B cell (primary cell): ENCODE data around the gene DCDC1. TPM values are rescaled to one million over a fixed set of nuclear protein-coding genes. Genes with fewer than 3 reads are reported as not detected.

ENCODE experiments used
- ATAC-seq: fragments of 200-7000 bp; cut with Tn5 transposase; one replicate; pipeline ENCODE4 v1.10.0; 2021; ENCODE audit warnings: low read depth, mild to moderate bottlenecking, moderate number of reproducible peaks, moderate library complexity
- CTCF ChIA-PET: fragments of 350-600 bp; sonication (Branson Sonifier 250); formaldehyde crosslinking; loops from one replicate; lab custom pipeline; 2021; ENCODE audit warnings: antibody characterized with exemption, inconsistent platforms; lab: Charles Lee
- POLR2A ChIA-PET: fragments of 350-600 bp; sonication (Branson Sonifier 250); formaldehyde crosslinking; loops from one replicate; lab custom pipeline; 2021; ENCODE audit warnings: antibody characterized with exemption; lab: Charles Lee
- DNase-seq: peaks from one replicate; pipeline ENCODE4 v3.0.0; 2013
- H2AFZ ChIP-seq: 2 replicates; pipeline ENCODE4 v1.6.1; 2012; ENCODE audit warnings: mild to moderate bottlenecking, low read depth, low read length; ENCODE audit not compliant: insufficient read depth, poor library complexity, severe bottlenecking
- H3K27ac ChIP-seq, 2 donors: 1 replicate in 1 of 2; 2 replicates in 1 of 2; pipeline ENCODE4 v1.5.1; 2012 to 2013; ENCODE audit warnings: low read length in 2 of 2, mild to moderate bottlenecking in 2 of 2, moderate library complexity in 1 of 2
- H3K27me3 ChIP-seq, 4 experiments: fragments of 200-600 bp in 1 of 4; sonication (generic) in 1 of 4; replicated peaks in 1 of 4; 1 replicate in 2 of 4; 2 replicates in 2 of 4; pipeline versions ENCODE4 v1.6.1 to v1.7.0; 2013 to 2016; ENCODE audit warnings: low read length in 3 of 4, mild to moderate bottlenecking in 2 of 4, mixed read lengths in 1 of 4, moderate library complexity in 1 of 4; ENCODE audit not compliant: insufficient read depth in 4 of 4, control insufficient read depth in 3 of 4; ENCODE audit errors: control extremely low read depth in 1 of 4
- H3K36me3 ChIP-seq, 2 experiments: replicated peaks in 1 of 2; 1 replicate in 1 of 2; 2 replicates in 1 of 2; pipeline versions ENCODE4 v1.6.1 to v1.7.1; 2013; ENCODE audit warnings: low read length in 1 of 2; ENCODE audit not compliant: insufficient read depth in 2 of 2, control insufficient read depth in 1 of 2; ENCODE audit errors: control extremely low read depth in 1 of 2, extremely low read depth in 1 of 2
- H3K4me1 ChIP-seq, 2 donors: fragments of 200-600 bp in 1 of 2; sonication (generic) in 1 of 2; 1 replicate in 1 of 2; 2 replicates in 1 of 2; pipeline versions ENCODE4 v1.5.1 to v1.6.1; 2013 to 2017; ENCODE audit warnings: low read length in 2 of 2; ENCODE audit not compliant: control insufficient read depth in 2 of 2, insufficient read depth in 2 of 2
- H3K4me2 ChIP-seq: replicated peaks from 2 replicates; pipeline ENCODE3; 2012; ENCODE audit warnings: mild to moderate bottlenecking, low read depth, low read length; ENCODE audit not compliant: poor library complexity, severe bottlenecking
- H3K4me3 ChIP-seq, 5 experiments: fragments of 200-600 bp in 1 of 5; sonication (generic) in 1 of 5; 1 replicate in 3 of 5; 2 replicates in 2 of 5; pipeline versions ENCODE4 v1.5.1 to v1.7.0; 2011 to 2016; ENCODE audit warnings: low read length in 4 of 5, mild to moderate bottlenecking in 4 of 5, low read depth in 2 of 5, control low read depth in 1 of 5, moderate library complexity in 1 of 5; ENCODE audit not compliant: insufficient read depth in 1 of 5; ENCODE audit errors: control extremely low read depth in 1 of 5, extremely low read depth in 1 of 5
- H3K79me2 ChIP-seq: fragments of 200-600 bp; sonication (generic); one replicate; pipeline ENCODE4 v1.6.0; 2016; ENCODE audit warnings: low read length; ENCODE audit not compliant: control insufficient read depth, insufficient read depth
- H3K9ac ChIP-seq: fragments of 200-600 bp; sonication (generic); 2 replicates; pipeline ENCODE4 v1.6.1; 2017; ENCODE audit warnings: mild to moderate bottlenecking, low read length, moderate library complexity
- H3K9me3 ChIP-seq, 3 donors: one replicate each; pipeline versions ENCODE4 v1.6.1 to v1.7.1; 2013; ENCODE audit warnings: low read length in 2 of 3; ENCODE audit not compliant: control insufficient read depth in 2 of 3, insufficient read depth in 1 of 3; ENCODE audit errors: control extremely low read depth in 1 of 3
- H4K20me1 ChIP-seq: 2 replicates; pipeline ENCODE4 v1.6.0; 2012; ENCODE audit warnings: mild to moderate bottlenecking, low read length; ENCODE audit not compliant: insufficient read depth, control insufficient read depth, poor library complexity, severe bottlenecking
- H3K27ac Mint-ChIP-seq: one replicate; pipeline ENCODE4 v1.8.0; 2021; ENCODE audit warnings: mixed read lengths
- H3K27me3 Mint-ChIP-seq: one replicate; pipeline ENCODE4 v1.8.0; 2021; ENCODE audit warnings: mixed read lengths
- H3K4me1 Mint-ChIP-seq: one replicate; pipeline ENCODE4 v1.8.0; 2021; ENCODE audit warnings: mixed read lengths
- H3K4me3 Mint-ChIP-seq: one replicate; pipeline ENCODE4 v1.8.0; 2021; ENCODE audit warnings: mixed read lengths
- H3K9me3 Mint-ChIP-seq: one replicate; pipeline ENCODE4 v1.8.0; 2022; ENCODE audit warnings: mixed read lengths; ENCODE audit not compliant: insufficient read depth
- EZH2 ChIP-seq: IDR thresholded peaks from 2 replicates; pipeline ENCODE4 v1.6.1; 2012; ENCODE audit warnings: borderline replicate concordance, low read depth, mild to moderate bottlenecking, moderate library complexity, low read length; ENCODE audit not compliant: insufficient read depth, poor library complexity, severe bottlenecking
- WGBS: methylation state at CpG from one replicate; pipeline ENCODE4 v1.1.5; 2013; ENCODE audit warnings: missing lambda C conversion rate; ENCODE audit not compliant: insufficient coverage; 5-methylcytosine and 5-hydroxymethylcytosine counted together
- intact Hi-C: fragments of 100-400 bp; cut with micrococcal nuclease; formaldehyde crosslinking; loops from one replicate; pipeline ENCODE4 v1.10.0; 2022
- polyA plus RNA-seq: library from polyadenylated mRNA; depleted of rRNA; stranded (reverse); fragments of >200 nt; gene quantifications from 2 replicates; pipeline ENCODE4 v1.2.3, GENCODE V29; 2012
- total RNA-seq, 2 donors: library from RNA; stranded (reverse); fragments of 120-200 nt in 1 of 2; gene quantifications; 1 replicate in 1 of 2; 2 replicates in 1 of 2; pipeline versions ENCODE4 v1.2.3 to v1.2.4, GENCODE V29; 2013 to 2022
- TF ChIP-seq, protein P1 (sequence below): fragments of 200-600 bp; IDR thresholded peaks from one replicate; pipeline ENCODE4 v1.8.0; 2022; ENCODE audit warnings: antibody characterized with exemption, mild to moderate bottlenecking

The DCDC1 gene
- total and polyA plus RNA-seq, 2 donors (not counting 1 experiment from before 2014, with no cell fraction given): not detected

DNA sequence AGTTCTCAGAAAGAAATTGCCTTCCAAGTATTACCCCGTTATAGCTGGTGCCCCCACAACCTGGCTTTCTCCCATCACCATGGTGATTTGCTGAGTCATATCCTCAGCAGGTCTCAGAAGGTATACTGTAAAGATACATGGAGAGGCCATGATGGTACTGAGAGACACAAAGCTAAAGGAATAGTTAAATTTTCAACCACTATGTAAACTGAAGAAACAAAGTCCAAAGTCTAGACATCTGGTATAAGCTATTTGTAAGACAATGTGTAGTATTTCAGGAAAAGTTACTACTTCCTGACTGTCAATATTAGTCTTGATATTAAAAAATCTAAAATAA, 377.1 kb downstream of the DCDC1 start:
- ChIA-PET POLR2A (no interaction called here), CTCF (no interaction called here)
- Histone ChIP-seq H4K20me1 (no peaks in the 10 kb centered on the region), H3K4me1 (no peaks in the 10 kb centered on the region), H3K4me3 (no peak overlapping the region), H2AFZ (no peak overlapping the region), H3K9ac (no peak overlapping the region), H3K4me2 (no peak overlapping the region), H3K27ac (no peak overlapping the region), H3K9me3 (no peaks in the 10 kb centered on the region), H3K79me2 (no peaks in the 10 kb centered on the region), H3K36me3 (no peaks in the 10 kb centered on the region), H3K27me3 (no peaks in the 10 kb centered on the region)
- Mint-ChIP-seq H3K27me3 (no peaks in the 10 kb centered on the region), H3K9me3 (no peaks in the 10 kb centered on the region), H3K4me3 (no peak overlapping the region), H3K4me1 (no peaks in the 10 kb centered on the region), H3K27ac (no peak overlapping the region)
- TF ChIP-seq, protein P1, sequence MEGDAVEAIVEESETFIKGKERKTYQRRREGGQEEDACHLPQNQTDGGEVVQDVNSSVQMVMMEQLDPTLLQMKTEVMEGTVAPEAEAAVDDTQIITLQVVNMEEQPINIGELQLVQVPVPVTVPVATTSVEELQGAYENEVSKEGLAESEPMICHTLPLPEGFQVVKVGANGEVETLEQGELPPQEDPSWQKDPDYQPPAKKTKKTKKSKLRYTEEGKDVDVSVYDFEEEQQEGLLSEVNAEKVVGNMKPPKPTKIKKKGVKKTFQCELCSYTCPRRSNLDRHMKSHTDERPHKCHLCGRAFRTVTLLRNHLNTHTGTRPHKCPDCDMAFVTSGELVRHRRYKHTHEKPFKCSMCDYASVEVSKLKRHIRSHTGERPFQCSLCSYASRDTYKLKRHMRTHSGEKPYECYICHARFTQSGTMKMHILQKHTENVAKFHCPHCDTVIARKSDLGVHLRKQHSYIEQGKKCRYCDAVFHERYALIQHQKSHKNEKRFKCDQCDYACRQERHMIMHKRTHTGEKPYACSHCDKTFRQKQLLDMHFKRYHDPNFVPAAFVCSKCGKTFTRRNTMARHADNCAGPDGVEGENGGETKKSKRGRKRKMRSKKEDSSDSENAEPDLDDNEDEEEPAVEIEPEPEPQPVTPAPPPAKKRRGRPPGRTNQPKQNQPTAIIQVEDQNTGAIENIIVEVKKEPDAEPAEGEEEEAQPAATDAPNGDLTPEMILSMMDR: no peak
- no peak for TF ChIP-seq EZH2
- intact Hi-C loops: no loop called here
- DNase-seq: no peak
- no CpG with 5 or more reads among the region's 1 CpG for WGBS
- ATAC-seq: no peak

DNA sequence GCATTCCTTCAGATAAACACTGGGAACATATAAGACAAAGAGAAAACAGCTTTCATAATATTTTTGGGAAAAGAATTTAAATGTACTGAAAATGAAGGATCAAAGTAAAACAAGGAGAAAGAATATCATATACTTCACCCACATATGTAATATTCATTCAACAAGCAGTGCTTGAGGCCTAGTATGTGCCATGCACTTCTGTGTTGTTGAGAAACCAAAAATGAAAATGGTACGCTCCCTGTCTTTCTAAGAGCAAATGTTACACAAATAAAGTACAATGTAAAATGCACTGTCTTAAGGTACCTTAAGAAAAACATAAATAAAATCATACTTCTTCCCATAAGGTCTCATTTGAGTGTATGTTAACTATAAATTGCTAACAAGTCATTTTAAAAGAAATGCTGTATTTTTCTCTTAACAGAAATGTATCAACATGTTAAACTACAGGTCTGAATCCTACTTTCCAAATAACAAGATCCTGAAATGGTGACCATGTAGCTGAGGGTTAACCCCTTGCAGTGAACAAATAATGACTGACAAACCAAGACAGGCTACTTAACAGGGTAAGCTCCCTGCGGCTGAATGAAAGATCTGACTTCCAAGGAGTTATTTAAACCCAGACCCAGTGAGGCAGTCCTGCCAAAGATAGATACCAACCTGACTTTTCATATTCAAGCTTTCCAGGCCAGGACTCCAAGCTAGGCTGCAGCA, 377.6 kb downstream of the DCDC1 start:
- no peaks in the 10 kb centered on the region for H3K27me3 Mint-ChIP-seq
- ATAC-seq: no peak
- TF ChIP-seq, protein P1: no peak
- no peak for TF ChIP-seq EZH2

More for the DNA sequence above, 377.6 kb downstream of the DCDC1 start:
- Histone ChIP-seq H3K9me3 (no peaks in the 10 kb centered on the region), H3K4me1 (no peaks in the 10 kb centered on the region), H3K4me2 (no peak overlapping the region), H2AFZ (no peak overlapping the region), H3K9ac (no peak overlapping the region), H4K20me1 (no peaks in the 10 kb centered on the region), H3K79me2 (no peaks in the 10 kb centered on the region), H3K4me3 (no peak overlapping the region), H3K36me3 (no peaks in the 10 kb centered on the region), H3K27ac (no peak overlapping the region), H3K27me3 (no peaks in the 10 kb centered on the region)
- Mint-ChIP-seq H3K9me3 (no peaks in the 10 kb centered on the region), H3K4me1 (no peaks in the 10 kb centered on the region), H3K4me3 (no peak overlapping the region), H3K27ac (no peak overlapping the region)
- CTCF ChIA-PET: no interaction called here
- WGBS: 75% methylated on average over 1 of the region's 2 CpGs
- intact Hi-C loops: no loop called here
- POLR2A ChIA-PET: no interaction called here
- DNase-seq: no peak
